ENCODE data around the gene TSR1. TPM values are rescaled to one million over a fixed set of nuclear protein-coding genes. Genes with fewer than 3 reads are reported as not detected.
"Not testable (repeated sequence)": the region's sequence is repeated elsewhere in the genome, so short reads cannot be mapped to it uniquely, and the experiment has no call there.

Gene TSR1
- total RNA-seq, 2 donors from 2014 or later, result 11.8 to 16.4 TPM

- DNase-seq (peak; percentile 57 to 60), ATAC-seq (peak; percentile 87)
- intact Hi-C loops (cut with DNase I, micrococcal nuclease), result no loop called here
Observed at GRCh38 chr17:2347805-2348685, 11.8 kb upstream of the TSR1 start.

- ATAC-seq (no peak), DNase-seq (no peak)
- intact Hi-C loops (cut with DNase I, micrococcal nuclease), result no loop called here
Observed at GRCh38 chr17:2346475-2346874, 10.2 kb upstream of the TSR1 start.

- ATAC-seq (no peak), DNase-seq (no peak)
- intact Hi-C loops (cut with DNase I, micrococcal nuclease), result no loop called here
Observed at GRCh38 chr17:2344528-2344927, 8.3 kb upstream of the TSR1 start.

- ATAC-seq (peak; percentile 67), DNase-seq (peak in 1 of 2 donors; percentile 54)
- intact Hi-C loops (cut with DNase I, micrococcal nuclease), result no loop called here
Observed at GRCh38 chr17:2343421-2343820, 7.2 kb upstream of the TSR1 start.

- no peak for DNase-seq
- no peak for ATAC-seq
- intact Hi-C loops (cut with DNase I, micrococcal nuclease), result no loop called here
Observed at GRCh38 chr17:2338315-2338657, 2.0 kb upstream of the TSR1 start.

GRCh38 chr17:2337544-2338314 lies 1.5 kb upstream of the TSR1 start:
- DNase-seq, result peak; percentile 51 to 76
- ATAC-seq, result peak; percentile 61
- intact Hi-C loops (cut with DNase I, micrococcal nuclease), result no loop called here

GRCh38 chr17:2336852-2337543 lies 741 bp upstream of the TSR1 start, which contains the start of gene SGSM2:
TSS of gene SGSM2 (plus strand) at chr17:2337501. CDS start at chr17:2337689, 188 bp downstream.
- DNase-seq (peak; percentile 57 to 73), ATAC-seq (peak; percentile 57)
- intact Hi-C loops (cut with DNase I, micrococcal nuclease), result no loop called here

GRCh38 chr17:2335726-2336214 lies 487 bp downstream of the TSR1 start:
- intact Hi-C loops (cut with DNase I, micrococcal nuclease), result no loop called here

GRCh38 chr17:2331303-2331702 lies 5.0 kb downstream of the TSR1 start:
- intact Hi-C loops (cut with DNase I, micrococcal nuclease), result no loop called here
- ATAC-seq (no peak), DNase-seq (no peak)

More at GRCh38 chr17:2335726-2336214, 487 bp downstream of the TSR1 start:
- DNase-seq (peak in 1 of 2 donors; percentile 28), ATAC-seq (no peak)

- intact Hi-C loops (cut with DNase I, micrococcal nuclease), result no loop called here
- DNase-seq, result no peak
- ATAC-seq, result no peak
Observed at GRCh38 chr17:2323629-2324314, 12.5 kb downstream of the TSR1 start.

- intact Hi-C loops (cut with DNase I, micrococcal nuclease), result no loop called here
- ATAC-seq (no peak), DNase-seq (no peak)
Observed at GRCh38 chr17:2321399-2321798, 14.9 kb downstream of the TSR1 start.

- ATAC-seq, result no peak
- no peak for DNase-seq
- intact Hi-C loops (cut with DNase I, micrococcal nuclease), result no loop called here
Observed at GRCh38 chr17:2319051-2319450, 17.2 kb downstream of the TSR1 start.

GRCh38 chr17:2317796-2318195 lies 18.5 kb downstream of the TSR1 start:
- ATAC-seq (no peak), DNase-seq (no peak)
- intact Hi-C loops (cut with DNase I, micrococcal nuclease), result no loop called here

- intact Hi-C loops (cut with DNase I, micrococcal nuclease); ATAC-seq; DNase-seq: not testable (repeated sequence)
Observed at GRCh38 chr17:2316916-2317205, 19.4 kb downstream of the TSR1 start.

- DNase-seq (no peak), ATAC-seq (no peak)
- intact Hi-C loops (cut with DNase I, micrococcal nuclease), result no loop called here
Observed at GRCh38 chr17:2312736-2313135, 23.5 kb downstream of the TSR1 start.

GRCh38 chr17:2309338-2310154 lies 26.7 kb downstream of the TSR1 start:
- ATAC-seq (no peak), DNase-seq (no peak)
- intact Hi-C loops (cut with DNase I, micrococcal nuclease), result no loop called here

- ATAC-seq, result no peak
- no peak for DNase-seq
- intact Hi-C loops (cut with DNase I, micrococcal nuclease), result no loop called here
Observed at GRCh38 chr17:2304931-2305330, 31.3 kb downstream of the TSR1 start.
